ENCODE data around the gene ZBTB14. TPM values are rescaled to one million over a fixed set of nuclear protein-coding genes. Genes with fewer than 3 reads are reported as not detected.
A peak's percentile ranks its signal among the peaks of the same experiment; 100 is the strongest.

The ZBTB14 gene
- 14.1 TPM for total RNA-seq

- DNase-seq (ENCODE audit: low spot score), result peak; percentile 49
Measured at GRCh38 chr18:5295231-5295920, at the start of gene ZBTB14. TSS of gene ZBTB14 (minus strand) at chr18:5295726. CDS start at chr18:5293246, 2,480 bp downstream.

- DNase-seq (ENCODE audit: low spot score), result no peak
Measured at GRCh38 chr18:5339202-5339834, 43.8 kb upstream of the ZBTB14 start.

DNA sequence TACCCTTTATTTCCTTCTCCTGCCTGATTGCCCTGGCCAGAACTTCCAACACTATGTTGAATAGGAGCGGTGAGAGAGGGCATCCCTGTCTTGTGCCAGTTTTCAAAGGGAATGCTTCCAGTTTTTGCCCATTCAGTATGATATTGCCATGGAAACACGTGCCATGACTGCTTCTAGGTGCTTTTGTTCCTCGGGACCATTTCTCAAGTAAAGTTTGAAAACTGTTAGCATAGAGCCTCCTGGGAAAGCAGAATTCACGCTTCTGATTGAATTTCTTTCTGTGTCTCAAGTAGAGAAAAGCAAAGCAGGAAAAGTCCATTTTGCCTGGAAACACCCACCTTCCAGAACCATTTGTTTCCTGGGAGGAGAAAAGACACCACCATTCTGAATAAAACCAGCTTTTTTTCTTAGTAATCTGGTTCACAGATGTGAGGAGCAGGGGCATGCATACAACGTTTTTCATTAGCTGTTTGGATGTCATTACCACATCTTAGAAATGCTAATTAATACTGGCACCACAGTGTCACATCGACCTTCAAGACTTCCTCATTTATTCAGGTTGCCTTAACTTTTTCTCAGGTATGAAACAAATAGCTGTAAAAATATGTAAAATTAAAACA is 39.0 kb upstream of the ZBTB14 start:
- no peak for DNase-seq (ENCODE audit: low spot score)

GRCh38 chr18:5318061-5318700 is 22.7 kb upstream of the ZBTB14 start:
- no peak for DNase-seq (ENCODE audit: low spot score)

GRCh38 chr18:5317186-5317585 is 21.7 kb upstream of the ZBTB14 start:
- no peak for DNase-seq (ENCODE audit: low spot score)

DNA sequence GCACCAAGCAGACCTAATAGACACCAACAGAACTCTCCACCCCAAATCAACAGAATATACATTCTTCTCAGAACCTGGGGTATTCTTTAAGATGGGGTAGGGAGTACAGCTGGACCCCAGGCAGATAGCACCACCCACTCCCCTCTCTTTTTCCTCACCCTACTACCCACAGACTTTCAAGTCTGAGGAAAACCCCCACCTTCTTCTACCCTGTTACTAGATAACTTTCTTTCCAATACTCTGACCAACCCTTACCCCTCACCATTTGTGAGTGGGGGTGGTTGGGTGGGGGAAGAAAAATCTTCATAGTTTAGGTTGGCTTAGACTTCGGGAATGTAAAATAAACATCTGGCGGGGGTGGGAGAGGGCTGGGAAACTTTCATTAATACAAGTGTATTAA is 20.3 kb upstream of the ZBTB14 start:
- no peak for DNase-seq (ENCODE audit: low spot score)

- no peak for DNase-seq (ENCODE audit: low spot score)
Measured at GRCh38 chr18:5311301-5311989, 15.9 kb upstream of the ZBTB14 start.

DNA sequence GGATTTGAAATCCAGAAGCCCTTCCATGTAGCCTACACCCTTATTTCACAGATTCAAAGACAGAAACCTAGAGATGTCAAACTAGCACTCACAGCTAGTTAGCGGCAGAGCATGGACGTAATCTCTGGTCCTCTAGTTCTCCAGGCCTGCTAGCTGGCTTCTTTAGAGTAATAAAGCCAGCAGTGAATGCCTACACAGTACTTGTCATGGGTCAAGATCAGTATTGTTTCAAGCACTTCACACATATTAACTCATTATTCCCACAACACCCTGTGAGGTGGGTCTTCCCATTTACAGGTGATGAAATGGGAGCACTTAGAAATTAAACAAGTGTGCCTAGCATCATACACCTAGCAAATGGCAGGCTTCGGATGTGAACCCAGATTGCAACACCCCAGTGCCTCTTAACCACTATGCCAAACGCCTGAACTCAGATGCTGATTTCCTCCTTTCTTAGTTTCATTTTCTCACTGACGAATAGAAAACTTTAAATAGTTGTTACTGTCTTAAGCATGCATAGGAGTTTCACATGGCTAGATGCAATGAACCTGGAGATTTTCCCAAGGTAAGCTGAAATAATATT is 14.5 kb upstream of the ZBTB14 start:
- no peak for DNase-seq (ENCODE audit: low spot score)

GRCh38 chr18:5305835-5306234 is 10.3 kb upstream of the ZBTB14 start:
- no peak for DNase-seq (ENCODE audit: low spot score)

- no peak for DNase-seq (ENCODE audit: low spot score)
Measured at GRCh38 chr18:5304232-5304631, 8.7 kb upstream of the ZBTB14 start.

- no peak for DNase-seq (ENCODE audit: low spot score)
Measured at GRCh38 chr18:5303636-5304035, 8.1 kb upstream of the ZBTB14 start.

- DNase-seq (ENCODE audit: low spot score), result no peak
Measured at GRCh38 chr18:5302606-5303005, 7.1 kb upstream of the ZBTB14 start.

DNA sequence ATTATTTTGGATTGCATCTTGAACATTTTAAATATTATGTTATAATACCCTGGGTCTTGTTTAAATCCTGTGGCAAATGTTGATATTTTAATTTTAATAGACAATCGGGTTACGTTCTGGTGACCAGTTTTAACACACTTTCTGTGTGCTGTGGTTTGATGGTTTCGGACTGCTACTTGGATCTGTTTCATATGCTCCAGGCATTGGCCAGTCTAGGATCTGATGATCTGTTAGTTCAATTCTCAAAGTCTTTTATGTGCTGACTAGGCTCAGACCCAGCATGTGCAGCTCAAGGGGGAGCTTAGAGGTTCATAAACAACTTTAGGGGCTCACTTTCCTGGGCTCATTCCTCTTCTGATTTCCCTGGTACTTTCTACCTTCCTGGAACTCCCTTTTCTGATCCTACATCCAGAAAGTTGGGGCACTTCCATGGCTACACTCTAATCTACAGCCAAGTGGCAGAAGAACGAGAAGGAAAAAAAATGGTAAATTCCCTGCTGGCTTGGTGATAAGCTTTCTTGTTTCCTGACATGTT is 5.0 kb upstream of the ZBTB14 start:
- no peak for DNase-seq (ENCODE audit: low spot score)

- DNase-seq (ENCODE audit: low spot score), result no peak
Measured at GRCh38 chr18:5298156-5298852, 2.8 kb upstream of the ZBTB14 start.

DNA sequence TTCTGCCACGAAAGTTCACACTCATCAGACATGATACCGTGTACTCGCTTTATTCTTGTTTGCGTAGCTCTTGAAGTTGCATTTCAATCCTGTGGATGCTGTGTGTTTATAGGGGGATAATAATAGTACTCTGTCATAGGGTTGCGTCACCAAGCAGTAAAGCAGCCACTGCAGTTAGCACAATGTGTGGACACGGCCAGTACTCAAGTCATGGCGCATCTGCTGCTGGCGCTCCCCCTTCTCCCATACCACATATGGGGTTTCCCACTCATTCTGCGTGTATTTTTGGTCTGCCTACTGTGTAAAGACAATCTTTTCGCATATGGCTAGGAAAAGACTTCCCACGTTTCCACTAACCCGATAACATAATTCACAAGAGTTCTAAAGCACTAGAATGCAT is 2.1 kb upstream of the ZBTB14 start:
- DNase-seq (ENCODE audit: low spot score), result no peak

GRCh38 chr18:5296706-5297320 is 1.3 kb upstream of the ZBTB14 start:
- peak; percentile 72 for DNase-seq (ENCODE audit: low spot score)

DNA sequence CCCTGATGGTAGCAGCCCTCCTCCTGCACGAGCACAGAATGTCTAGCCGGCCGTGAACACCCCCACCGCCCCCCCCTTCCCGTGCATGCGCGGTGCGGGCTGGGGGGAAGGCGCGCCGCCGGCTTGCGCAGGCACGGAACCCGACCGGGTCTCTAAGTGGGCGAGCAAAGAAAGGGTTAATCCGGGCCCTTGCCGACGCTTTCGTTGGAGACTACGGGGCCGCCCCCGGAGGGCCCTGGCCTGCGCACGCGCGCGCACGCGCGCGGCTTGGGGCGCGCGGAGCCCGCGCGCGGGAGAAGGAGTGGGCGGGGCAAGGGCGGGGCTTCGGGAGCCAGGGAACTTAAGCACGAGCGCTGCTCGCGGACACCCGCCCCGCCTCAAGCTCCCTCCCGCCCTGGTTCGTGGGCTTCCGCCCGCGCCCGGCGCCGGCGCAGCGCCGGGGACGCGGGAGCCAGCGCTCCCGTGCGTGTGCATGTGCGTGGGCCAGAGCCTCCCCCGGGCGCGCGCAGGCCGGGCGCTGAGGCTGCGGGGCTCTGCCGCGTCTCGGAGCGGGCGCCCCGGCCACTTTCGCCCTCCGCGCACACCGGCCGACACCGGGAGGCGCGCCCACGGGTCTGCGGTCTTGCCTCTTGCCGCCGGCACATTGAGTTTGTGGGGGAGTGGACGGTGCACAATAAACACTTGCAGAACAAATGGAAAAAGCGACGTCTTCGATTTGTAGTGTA is 617 bp upstream of the ZBTB14 start:
- peak; percentile 97 for DNase-seq (ENCODE audit: low spot score)

- peak; percentile 49 for DNase-seq (ENCODE audit: low spot score)
Measured at GRCh38 chr18:5294457-5295230, 882 bp downstream of the ZBTB14 start.

DNA sequence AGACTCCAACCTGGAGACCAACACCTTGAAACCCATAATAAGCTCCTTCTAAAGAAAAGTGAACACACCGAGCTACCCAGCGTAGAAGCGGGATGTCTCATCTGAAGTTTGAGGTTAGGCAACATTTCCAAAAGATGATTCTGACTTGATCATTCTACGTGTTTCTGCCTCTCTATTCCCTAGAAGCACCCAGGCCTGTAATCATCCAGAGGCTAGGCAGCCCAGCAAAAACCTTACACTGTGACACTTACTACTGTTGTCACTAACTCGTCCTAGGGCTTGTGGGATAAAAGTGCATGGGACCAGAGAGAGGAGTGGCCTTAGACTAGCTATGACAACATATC is 1.4 kb downstream of the ZBTB14 start:
- DNase-seq (ENCODE audit: low spot score), result no peak
